Sigmoid colon (tissue), 7 donors: ENCODE data around the gene NBDY. TPM values are rescaled to one million over a fixed set of nuclear protein-coding genes. Genes with fewer than 3 reads are reported as not detected.

ENCODE experiments used
- DNase-seq: peaks from one replicate; pipeline ENCODE4 v3.0.0-alpha.2; 2019
- H3K27ac ChIP-seq, 4 donors: fragments of 200-600 bp; sonication (generic); one replicate each; pipeline ENCODE4 v1.5.1; 2016 to 2019; ENCODE audit warnings: mild to moderate bottlenecking in 1 of 4
- H3K27me3 ChIP-seq, 3 donors: fragments of 200-600 bp; sonication (generic); one replicate each; pipeline ENCODE4 v1.5.1; 2019; ENCODE audit warnings: mild to moderate bottlenecking in 1 of 3
- H3K36me3 ChIP-seq, 4 donors: fragments of 200-600 bp; sonication (generic); one replicate each; pipeline ENCODE4 v1.5.1; 2016 to 2019
- H3K4me1 ChIP-seq, 4 donors: fragments of 200-600 bp; sonication (generic); one replicate each; pipeline ENCODE4 v1.5.1; 2017 to 2019
- H3K4me3 ChIP-seq, 4 donors: fragments of 200-600 bp; sonication (generic); one replicate each; pipeline ENCODE4 v1.5.1; 2017 to 2019; ENCODE audit warnings: mild to moderate bottlenecking in 2 of 4, moderate library complexity in 1 of 4
- H3K9me3 ChIP-seq, 4 donors: fragments of 200-600 bp in 3 of 4; sonication (generic) in 3 of 4; one replicate each; pipeline versions ENCODE4 v1.5.1 to v1.6.1; 2013 to 2019
- EP300 ChIP-seq, 4 donors: sonication (generic); formaldehyde crosslinking; IDR thresholded peaks; one replicate each; pipeline ENCODE4 v1.6.1; 2017; ENCODE audit warnings: antibody characterized with exemption in 4 of 4
- POLR2A ChIP-seq, 2 donors: fragments of 450-650 bp; IDR thresholded peaks; one replicate each; pipeline ENCODE4 v1.6.1; 2016; ENCODE audit warnings: antibody characterized with exemption in 2 of 2, mild to moderate bottlenecking in 2 of 2, moderate library complexity in 2 of 2
- POLR2AphosphoS5 ChIP-seq, 4 donors: sonication (generic); formaldehyde crosslinking; IDR thresholded peaks; one replicate each; pipeline ENCODE4 v1.6.1; 2017; ENCODE audit warnings: antibody characterized with exemption in 4 of 4
- WGBS, 2 donors: extraction: QIAGEN DNeasy Blood & Tissue Kit; methylation state at CpG; one replicate each; pipeline ENCODE4 v1.1.7; 2013; 5-methylcytosine and 5-hydroxymethylcytosine counted together
- intact Hi-C: fragments of 100-400 bp; cut with DNase I; formaldehyde crosslinking; loops from one replicate; pipeline ENCODE4 v1.15.1; 2023
- polyA plus RNA-seq, 3 donors: library from polyadenylated mRNA; stranded (reverse); fragments of 200-250 nt; gene quantifications; one replicate each; pipeline ENCODE4 v1.2.3, GENCODE V29; 2013
- total RNA-seq, 4 donors: library from RNA; depleted of rRNA; stranded (reverse); fragments of >200 nt; gene quantifications; one replicate each; pipeline ENCODE4 v1.1.0, GENCODE V29; 2016
- TF ChIP-seq, protein P1 (sequence below), 4 experiments: fragments of 450-650 bp in 3 of 4; fragments of 200-600 bp in 1 of 4; IDR thresholded peaks; one replicate each; pipeline ENCODE4 v1.5.1; 2016 to 2019; ENCODE audit warnings: antibody characterized with exemption in 4 of 4, mild to moderate bottlenecking in 3 of 4, moderate library complexity in 2 of 4
- donor health status: healthy with polysubstance abuse.
- donor health status: Bipolar disorder and iron deficiency.
- donor health status: healthy.

The NBDY gene
- total and polyA plus RNA-seq, 7 donors, result 7.2 to 28.2 (median 16.5) TPM

DNA sequence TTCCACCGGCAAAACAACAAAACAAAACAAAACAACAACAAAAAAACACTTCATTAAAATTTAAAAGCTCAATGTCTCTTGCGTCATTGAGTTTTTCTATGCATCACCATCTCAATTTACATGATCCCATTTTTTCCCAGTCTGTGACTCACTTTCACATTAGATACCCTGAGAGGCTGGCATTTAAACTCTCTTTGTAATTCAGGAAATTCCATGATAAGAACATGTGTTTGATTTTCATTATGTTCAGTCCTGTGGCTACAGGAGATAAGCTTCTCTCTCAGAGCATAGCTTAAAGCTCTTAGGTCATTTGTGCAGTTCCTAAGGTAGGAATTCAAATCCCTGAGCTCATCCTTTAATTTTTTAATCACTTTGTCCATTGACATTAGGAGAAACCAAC is 104.6 kb downstream of the NBDY start:
- H3K27ac ChIP-seq, result no peak overlapping the region
- 89 to 92% methylated on average over 2 of the region's 2 CpGs for WGBS, 2 donors

GRCh38 chrX:56853436-56853835 is 124.4 kb downstream of the NBDY start:
- H3K36me3 ChIP-seq, result no peaks in the 10 kb centered on the region
- no peak overlapping the region for H3K4me3 ChIP-seq
- TF ChIP-seq, protein P1, sequence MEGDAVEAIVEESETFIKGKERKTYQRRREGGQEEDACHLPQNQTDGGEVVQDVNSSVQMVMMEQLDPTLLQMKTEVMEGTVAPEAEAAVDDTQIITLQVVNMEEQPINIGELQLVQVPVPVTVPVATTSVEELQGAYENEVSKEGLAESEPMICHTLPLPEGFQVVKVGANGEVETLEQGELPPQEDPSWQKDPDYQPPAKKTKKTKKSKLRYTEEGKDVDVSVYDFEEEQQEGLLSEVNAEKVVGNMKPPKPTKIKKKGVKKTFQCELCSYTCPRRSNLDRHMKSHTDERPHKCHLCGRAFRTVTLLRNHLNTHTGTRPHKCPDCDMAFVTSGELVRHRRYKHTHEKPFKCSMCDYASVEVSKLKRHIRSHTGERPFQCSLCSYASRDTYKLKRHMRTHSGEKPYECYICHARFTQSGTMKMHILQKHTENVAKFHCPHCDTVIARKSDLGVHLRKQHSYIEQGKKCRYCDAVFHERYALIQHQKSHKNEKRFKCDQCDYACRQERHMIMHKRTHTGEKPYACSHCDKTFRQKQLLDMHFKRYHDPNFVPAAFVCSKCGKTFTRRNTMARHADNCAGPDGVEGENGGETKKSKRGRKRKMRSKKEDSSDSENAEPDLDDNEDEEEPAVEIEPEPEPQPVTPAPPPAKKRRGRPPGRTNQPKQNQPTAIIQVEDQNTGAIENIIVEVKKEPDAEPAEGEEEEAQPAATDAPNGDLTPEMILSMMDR (IDR thresholded peaks at IDR 0.05), result no peak
- no peak for TF ChIP-seq POLR2A (IDR thresholded peaks at IDR 0.05)
- no peaks in the 10 kb centered on the region for H3K4me1 ChIP-seq
- no peaks in the 10 kb centered on the region for H3K9me3 ChIP-seq
- H3K27ac ChIP-seq, result no peak overlapping the region
- 85 to 91% methylated on average over 9 of the region's 9 CpGs for WGBS, 2 donors
- no peak for DNase-seq
- H3K27me3 ChIP-seq, result no peaks in the 10 kb centered on the region
- intact Hi-C loops, result no loop called here

More for the DNA sequence above, 104.6 kb downstream of the NBDY start:
- no peak for DNase-seq
- no peaks in the 10 kb centered on the region for H3K9me3 ChIP-seq
- no peak for TF ChIP-seq POLR2A (IDR thresholded peaks at IDR 0.05)
- no peak for TF ChIP-seq POLR2AphosphoS5 (IDR thresholded peaks at IDR 0.05)
- TF ChIP-seq, protein P1 (IDR thresholded peaks at IDR 0.05), result no peak
- no peak for TF ChIP-seq EP300 (IDR thresholded peaks at IDR 0.05)
- no peaks in the 10 kb centered on the region for H3K4me1 ChIP-seq
- H3K27me3 ChIP-seq, result no peaks in the 10 kb centered on the region
- intact Hi-C loops, result no loop called here
- no peaks in the 10 kb centered on the region for H3K36me3 ChIP-seq
- H3K4me3 ChIP-seq, result no peak overlapping the region

DNA sequence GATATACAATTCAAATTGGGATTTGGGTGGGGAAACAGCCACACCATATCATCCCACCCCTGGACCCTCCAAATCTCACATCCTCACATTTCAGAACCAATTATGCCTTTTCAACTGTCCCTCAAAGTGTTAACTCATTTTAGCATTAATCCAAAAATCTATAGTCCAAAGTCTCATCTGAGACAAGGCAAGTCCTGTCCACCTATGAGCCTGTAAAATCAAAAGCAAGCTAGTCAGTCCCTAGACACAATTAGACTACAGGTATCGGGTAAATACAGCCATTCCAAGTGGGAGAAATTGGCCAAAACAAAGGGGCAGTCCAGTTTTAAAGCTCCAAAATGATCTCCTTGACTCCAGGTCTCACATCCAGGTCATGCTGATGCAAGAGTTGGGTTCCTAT is 128.0 kb downstream of the NBDY start:
- no peaks in the 10 kb centered on the region for H3K27me3 ChIP-seq
- 89 to 94% methylated on average over 1 of the region's 1 CpG for WGBS, 2 donors
- H3K9me3 ChIP-seq, result no peaks in the 10 kb centered on the region
- no peak overlapping the region for H3K27ac ChIP-seq
- no peak for DNase-seq
- TF ChIP-seq POLR2AphosphoS5 (IDR thresholded peaks at IDR 0.05) (no peak), POLR2A (IDR thresholded peaks at IDR 0.05) (no peak), EP300 (IDR thresholded peaks at IDR 0.05) (no peak)
- no peaks in the 10 kb centered on the region for H3K4me1 ChIP-seq
- no peak overlapping the region for H3K4me3 ChIP-seq
- intact Hi-C loops, result no loop called here
- H3K36me3 ChIP-seq, result no peaks in the 10 kb centered on the region

GRCh38 chrX:56860888-56861287 is 131.8 kb downstream of the NBDY start:
- TF ChIP-seq EP300 (IDR thresholded peaks at IDR 0.05), result no peak
- TF ChIP-seq, protein P1 (IDR thresholded peaks at IDR 0.05), result no peak
- no peak for TF ChIP-seq POLR2A (IDR thresholded peaks at IDR 0.05)
- TF ChIP-seq POLR2AphosphoS5 (IDR thresholded peaks at IDR 0.05), result no peak
- Histone ChIP-seq H3K9me3 (no peaks in the 10 kb centered on the region), H3K36me3 (no peaks in the 10 kb centered on the region), H3K4me1 (no peaks in the 10 kb centered on the region), H3K27ac (no peak overlapping the region), H3K27me3 (no peaks in the 10 kb centered on the region), H3K4me3 (no peak overlapping the region)
- intact Hi-C loops, result no loop called here
- DNase-seq, result no peak
- WGBS, 2 donors, result 89 to 92% methylated on average over 2 of the region's 2 CpGs

Other genes starting within 250 kb of the NBDY start
- gene UBQLN2, start 165.6 kb upstream of the NBDY start, total RNA-seq, result 10 to 100 TPM; 23.6 to 28.9 (median 25.4) TPM
- 10 to 100 TPM in 1 of 3 donors, 1 to 10 TPM in 2; 6.6 to 12.4 (median 7.2) TPM for gene UBQLN2, start 165.6 kb upstream of the NBDY start, polyA plus RNA-seq